ENCODE data around the gene MORN5.

Gene MORN5

GRCh38 chr9:122144836-122145591, 14.7 kb upstream of the MORN5 start:
- no peak for DNase-seq (ENCODE audit: low read depth)

GRCh38 chr9:122145592-122145863, 14.2 kb upstream of the MORN5 start:
- DNase-seq (ENCODE audit: low read depth): no peak

GRCh38 chr9:122151267-122151828, 8.4 kb upstream of the MORN5 start:
- no peak for DNase-seq (ENCODE audit: low read depth)

- DNase-seq (ENCODE audit: low read depth): no peak
These were observed 3.9 kb upstream of the MORN5 start for GRCh38 chr9:122155796-122156195.

GRCh38 chr9:122158202-122158601, 1.5 kb upstream of the MORN5 start:
- no peak for DNase-seq (ENCODE audit: low read depth)

GRCh38 chr9:122159925-122160246, 178 bp downstream of the MORN5 start:
- no peak for DNase-seq (ENCODE audit: low read depth)

GRCh38 chr9:122162415-122162814, 2.7 kb downstream of the MORN5 start:
- no peak for DNase-seq (ENCODE audit: low read depth)

- DNase-seq (ENCODE audit: low read depth): no peak
These were observed 4.6 kb downstream of the MORN5 start for GRCh38 chr9:122164286-122164685.

GRCh38 chr9:122168356-122168755, 8.6 kb downstream of the MORN5 start:
- no peak for DNase-seq (ENCODE audit: low read depth)

GRCh38 chr9:122172131-122172530, 12.4 kb downstream of the MORN5 start:
- no peak for DNase-seq (ENCODE audit: low read depth)

GRCh38 chr9:122173670-122174069, 14.0 kb downstream of the MORN5 start:
- no peak for DNase-seq (ENCODE audit: low read depth)

- DNase-seq (ENCODE audit: low read depth): no peak
These were observed 17.2 kb downstream of the MORN5 start for GRCh38 chr9:122176916-122177315.

- no peak for DNase-seq (ENCODE audit: low read depth)
These were observed 19.5 kb downstream of the MORN5 start for GRCh38 chr9:122179054-122179689.

- no peak for DNase-seq (ENCODE audit: low read depth)
These were observed 20.0 kb downstream of the MORN5 start for GRCh38 chr9:122179690-122180074.

GRCh38 chr9:122180633-122181032, 20.9 kb downstream of the MORN5 start:
- no peak for DNase-seq (ENCODE audit: low read depth)

- no peak for DNase-seq (ENCODE audit: low read depth)
These were observed 23.8 kb downstream of the MORN5 start for GRCh38 chr9:122183501-122183900.

- DNase-seq (ENCODE audit: low read depth): no peak
These were observed 24.8 kb downstream of the MORN5 start for GRCh38 chr9:122184551-122184950.

GRCh38 chr9:122186301-122186700, 26.6 kb downstream of the MORN5 start:
- no peak for DNase-seq (ENCODE audit: low read depth)

GRCh38 chr9:122186777-122187470, 27.2 kb downstream of the MORN5 start:
- DNase-seq (ENCODE audit: low read depth): no peak

GRCh38 chr9:122188369-122188768, 28.7 kb downstream of the MORN5 start:
- DNase-seq (ENCODE audit: low read depth): no peak

- no peak for DNase-seq (ENCODE audit: low read depth)
These were observed 31.1 kb downstream of the MORN5 start for GRCh38 chr9:122190597-122191381.

GRCh38 chr9:122191584-122191983, 31.9 kb downstream of the MORN5 start:
- no peak for DNase-seq (ENCODE audit: low read depth)

Data from stimulated activated CD8-positive, alpha-beta memory T cell treated with anti-CD3 and anti-CD28 coated beads, Interleukin-4, amount 100 ng/mL, for 24 hours (primary cell).